ACC112 (cell line): ENCODE results near the gene TRPM2.

ENCODE experiments used
- H2AFZ ChIP-seq: fragments of 200-600 bp; sonication (generic); one replicate; pipeline ENCODE4 v1.6.0; 2017; ENCODE audit warnings: antibody characterized with exemption, low read length; ENCODE audit not compliant: unreplicated experiment
- H3K27ac ChIP-seq: fragments of 200-600 bp; sonication (generic); 2 replicates; pipeline ENCODE4 v1.5.1; 2014; ENCODE audit warnings: low read depth, mild to moderate bottlenecking, antibody characterized with exemption, low read length, moderate library complexity
- H3K27me3 ChIP-seq: fragments of 200-600 bp; sonication (generic); 2 replicates; pipeline ENCODE4 v1.6.1; 2014; ENCODE audit warnings: mild to moderate bottlenecking, antibody characterized with exemption, low read length, moderate library complexity, mixed read lengths; ENCODE audit not compliant: insufficient read depth
- H3K36me3 ChIP-seq: fragments of 200-600 bp; sonication (generic); 2 replicates; pipeline ENCODE4 v1.6.1; 2016; ENCODE audit warnings: mild to moderate bottlenecking, antibody characterized with exemption, low read length, moderate library complexity, mixed read lengths; ENCODE audit not compliant: insufficient read depth
- H3K4me1 ChIP-seq: fragments of 200-600 bp; sonication (generic); one replicate; pipeline ENCODE4 v1.6.1; 2016; ENCODE audit warnings: low read length, mixed read lengths; ENCODE audit not compliant: insufficient read depth, unreplicated experiment, control insufficient read depth
- H3K4me3 ChIP-seq: fragments of 200-600 bp; sonication (generic); 2 replicates; pipeline ENCODE4 v1.5.1; 2014; ENCODE audit warnings: mild to moderate bottlenecking, low read depth, low read length
- H3K79me2 ChIP-seq: fragments of 200-600 bp; sonication (generic); one replicate; pipeline ENCODE4 v1.6.0; 2016; ENCODE audit warnings: low read length; ENCODE audit not compliant: control insufficient read depth, unreplicated experiment, insufficient read depth

TRPM2 gene

DNA sequence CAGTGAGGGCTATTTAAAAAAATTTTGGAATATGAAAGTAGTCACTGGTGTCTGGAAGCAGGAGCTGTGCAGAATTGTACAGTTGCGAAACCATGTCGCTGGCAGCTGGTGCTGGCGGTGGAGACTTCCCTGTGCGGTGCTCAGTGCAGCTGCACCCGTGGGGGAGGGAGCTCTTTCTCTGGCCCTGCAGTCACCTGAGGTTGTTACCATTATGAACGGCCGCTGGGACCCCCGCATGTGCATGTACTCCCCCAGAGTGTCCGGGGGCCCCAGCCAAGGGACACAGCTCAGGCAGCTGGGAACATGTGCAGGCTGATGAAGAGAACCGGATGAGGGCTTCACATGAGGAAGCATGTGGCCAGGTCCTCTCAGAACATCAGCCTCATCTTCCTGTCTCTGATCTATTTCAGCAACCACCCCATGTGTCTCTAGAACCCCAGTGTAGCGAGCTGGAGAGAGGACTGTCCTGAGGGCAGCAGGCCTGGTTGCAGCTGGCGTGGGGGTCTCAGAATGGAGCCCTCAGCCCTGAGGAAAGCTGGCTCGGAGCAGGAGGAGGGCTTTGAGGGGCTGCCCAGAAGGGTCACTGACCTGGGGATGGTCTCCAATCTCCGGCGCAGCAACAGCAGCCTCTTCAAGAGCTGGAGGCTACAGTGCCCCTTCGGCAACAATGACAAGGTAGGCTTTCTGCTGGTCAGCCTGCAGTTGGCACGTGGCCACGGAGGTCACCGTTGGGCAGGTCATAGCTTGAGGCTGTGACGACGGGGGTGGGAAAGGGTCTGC, at the start of gene TRPM2:
Gene TRPM2 (plus strand): TSS at position 431 of the 780 bp plus-strand sequence. CDS start 80 bp downstream, at position 511.
- Histone ChIP-seq H3K27ac (no peak within 1 kb of the TSS), H3K4me3 (no peak within 1 kb of the TSS), H3K27me3 (peaks cover 55% of the 10 kb centered on the region), H3K36me3 (no peaks in the 10 kb centered on the region), H2AFZ (no peak within 1 kb of the TSS), H3K4me1 (no peaks in the 10 kb centered on the region), H3K79me2 (no peaks in the 10 kb centered on the region)

DNA sequence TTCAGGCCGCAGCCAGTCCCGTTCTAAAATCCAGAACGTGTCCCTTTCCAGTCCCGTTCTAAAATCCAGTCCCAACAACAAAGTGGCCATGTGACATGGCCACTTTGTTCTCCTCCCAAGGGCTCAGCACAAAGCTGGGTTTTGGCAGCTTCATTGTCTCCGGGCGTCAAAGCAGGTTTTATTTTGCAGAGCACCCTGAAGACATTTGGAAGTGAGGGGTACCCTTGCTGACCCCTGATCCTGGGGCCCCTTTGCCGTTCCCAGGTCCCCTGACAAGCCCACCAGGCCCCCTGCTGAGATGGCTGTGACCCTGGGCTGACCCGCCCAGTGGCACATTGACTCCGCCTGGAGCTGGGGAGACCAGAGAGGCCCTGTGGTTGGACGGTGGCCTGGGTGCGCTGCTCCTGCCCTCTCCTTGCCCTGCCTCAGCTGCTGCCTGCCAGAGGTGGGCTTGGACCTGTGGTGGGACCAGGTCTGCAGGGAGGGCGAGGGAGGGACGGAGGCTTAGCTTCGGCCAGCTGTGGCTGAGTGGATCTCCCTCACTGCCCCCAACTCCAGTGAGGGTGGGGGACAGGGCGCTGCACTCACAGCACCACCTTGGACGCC, 49.3 kb upstream of the TRPM2 start:
- Histone ChIP-seq H3K4me3 (no peak overlapping the region), H2AFZ (no peak overlapping the region), H3K4me1 (peaks cover 3% of the 10 kb centered on the region), H3K79me2 (peaks cover 49% of the 10 kb centered on the region), H3K36me3 (no peaks in the 10 kb centered on the region), H3K27ac (no peak overlapping the region), H3K27me3 (no peaks in the 10 kb centered on the region)

DNA sequence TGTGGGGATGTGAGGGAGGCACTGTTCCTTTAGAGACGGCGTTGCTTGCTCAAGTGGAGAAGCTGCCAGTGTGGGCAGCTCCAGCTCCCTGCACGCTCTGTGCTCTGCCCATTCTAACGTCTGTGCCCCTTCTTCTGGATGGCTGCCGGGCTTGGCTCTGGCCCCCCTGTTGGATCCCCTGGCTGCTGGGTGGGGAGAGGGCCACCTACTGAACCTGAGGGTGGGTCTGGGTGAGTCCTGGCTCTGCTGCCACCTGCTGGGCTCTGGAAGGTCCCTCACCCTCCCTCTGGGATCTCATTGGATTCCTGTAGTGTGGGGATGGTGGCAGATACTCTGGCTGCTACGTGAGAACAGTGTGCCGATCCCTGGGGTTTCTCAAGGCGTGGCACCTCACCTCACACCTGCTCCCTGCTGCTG, 48.5 kb upstream of the TRPM2 start:
- H3K79me2 ChIP-seq, result peaks cover 49% of the 10 kb centered on the region
- H2AFZ ChIP-seq, result no peak overlapping the region
- H3K36me3 ChIP-seq, result no peaks in the 10 kb centered on the region

DNA sequence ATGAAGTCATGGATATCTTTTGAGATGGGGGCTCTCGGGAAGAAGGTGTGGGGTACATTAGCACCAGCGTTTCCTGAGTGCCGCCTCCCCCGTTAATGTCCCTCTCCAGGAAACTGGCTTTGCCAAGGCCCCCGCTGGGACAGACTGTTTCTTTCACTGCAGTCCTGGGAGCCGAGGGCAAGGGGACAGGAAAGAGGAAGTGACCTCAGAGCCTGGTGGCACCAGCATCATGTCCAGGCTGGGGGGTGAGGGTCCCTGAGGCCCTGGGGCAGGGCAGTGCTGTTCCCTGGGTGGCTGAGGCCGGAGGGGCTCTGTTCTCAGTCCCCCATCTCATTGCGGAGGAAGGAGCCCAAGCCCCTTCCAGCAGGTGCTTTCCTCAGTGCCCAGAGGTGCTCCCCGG, 47.7 kb upstream of the TRPM2 start:
- Histone ChIP-seq H3K4me3 (no peak overlapping the region), H3K36me3 (no peaks in the 10 kb centered on the region), H2AFZ (no peak overlapping the region), H3K4me1 (no peaks in the 10 kb centered on the region), H3K27me3 (no peaks in the 10 kb centered on the region), H3K79me2 (peaks cover 45% of the 10 kb centered on the region), H3K27ac (no peak overlapping the region)

More for the DNA sequence above, 48.5 kb upstream of the TRPM2 start:
- no peaks in the 10 kb centered on the region for H3K27me3 ChIP-seq
- no peak overlapping the region for H3K4me3 ChIP-seq
- H3K4me1 ChIP-seq, result no peaks in the 10 kb centered on the region
- H3K27ac ChIP-seq, result no peak overlapping the region

DNA sequence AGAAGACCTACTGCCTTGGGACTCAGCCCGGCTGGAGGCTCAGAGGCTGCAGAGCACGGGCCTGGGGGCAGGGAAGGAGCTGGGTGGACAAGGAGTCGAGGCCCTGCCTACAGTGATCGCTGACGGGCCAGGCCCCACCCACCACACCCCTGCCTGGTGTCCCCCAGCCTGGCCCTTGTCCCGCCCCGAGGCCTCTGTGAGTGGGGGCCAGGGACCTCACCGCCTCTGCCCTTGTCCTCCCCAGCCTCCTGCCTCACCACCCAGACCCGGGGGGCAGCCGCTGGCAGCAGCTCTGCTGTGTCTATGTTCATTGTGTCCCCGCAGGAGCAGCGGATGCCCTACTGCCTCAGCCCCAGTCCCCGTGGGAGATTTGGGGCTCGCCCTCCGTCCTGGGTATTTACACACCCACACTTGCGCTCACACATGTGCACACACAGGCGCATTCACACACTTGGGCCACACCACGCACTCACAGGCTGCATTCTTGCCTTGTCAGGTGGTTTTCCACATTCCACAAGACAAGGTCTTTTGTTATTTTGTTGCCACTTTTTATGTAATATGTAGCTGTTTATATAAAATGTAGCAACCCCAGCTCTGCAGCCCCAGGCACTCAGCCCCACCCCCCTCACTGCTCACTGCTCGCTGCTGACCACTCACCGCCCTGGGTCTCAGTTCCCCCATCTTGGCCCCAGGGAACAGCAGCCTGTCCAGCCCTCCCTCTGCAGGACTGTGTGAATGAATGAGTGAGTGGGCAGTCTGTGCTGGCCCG, 46.3 kb upstream of the TRPM2 start:
- Histone ChIP-seq H3K27me3 (no peaks in the 10 kb centered on the region), H3K4me3 (no peak overlapping the region), H3K36me3 (peaks cover 3% of the 10 kb centered on the region; the same call in 1 of the 2 replicates), H3K79me2 (peaks cover 31% of the 10 kb centered on the region), H3K27ac (no peak overlapping the region), H2AFZ (no peak overlapping the region), H3K4me1 (no peaks in the 10 kb centered on the region)

DNA sequence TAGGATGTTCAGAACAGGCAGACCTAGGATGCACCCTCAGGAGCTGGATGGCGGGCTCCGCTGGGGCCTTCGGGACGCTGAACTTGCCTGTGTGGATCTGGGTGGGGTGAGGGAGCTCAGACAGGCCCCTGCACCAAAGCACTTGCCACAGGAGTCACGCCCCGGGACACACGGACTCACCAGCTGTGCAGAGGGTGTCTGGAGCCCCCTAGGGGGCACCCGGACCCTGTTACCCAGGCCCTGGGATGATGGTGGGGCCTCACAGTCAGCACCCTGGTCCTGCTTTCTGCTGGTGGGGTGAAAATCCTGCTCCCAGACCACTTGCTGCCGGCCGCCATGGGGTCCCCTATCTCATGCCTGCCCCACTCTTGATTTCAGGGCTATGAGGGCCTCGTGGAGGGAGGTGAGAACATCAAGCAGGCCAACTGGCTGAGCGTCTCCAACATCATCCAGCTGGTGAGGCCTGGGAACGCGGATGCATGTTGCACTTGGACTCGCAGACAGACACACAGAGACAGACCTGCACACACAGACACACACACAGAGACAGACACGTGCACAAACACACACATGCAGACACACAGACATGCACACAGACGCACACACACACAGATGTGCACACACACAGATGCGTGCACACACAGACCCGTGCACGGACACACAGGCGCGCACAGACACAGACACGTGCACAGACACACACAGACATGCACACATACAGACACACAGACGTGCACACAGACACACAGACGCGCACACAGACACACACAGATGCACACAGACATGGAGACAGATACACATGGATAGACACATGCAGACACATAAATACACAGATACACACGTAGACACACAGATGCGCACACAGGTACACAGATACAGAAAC, 42.6 kb upstream of the TRPM2 start:
- Histone ChIP-seq H3K79me2 (peaks cover under 1% of the 10 kb centered on the region), H2AFZ (no peak overlapping the region), H3K4me1 (no peaks in the 10 kb centered on the region), H3K27ac (no peak overlapping the region), H3K4me3 (no peak overlapping the region), H3K36me3 (peaks cover 5% of the 10 kb centered on the region; the same call in 1 of the 2 replicates), H3K27me3 (no peaks in the 10 kb centered on the region)

DNA sequence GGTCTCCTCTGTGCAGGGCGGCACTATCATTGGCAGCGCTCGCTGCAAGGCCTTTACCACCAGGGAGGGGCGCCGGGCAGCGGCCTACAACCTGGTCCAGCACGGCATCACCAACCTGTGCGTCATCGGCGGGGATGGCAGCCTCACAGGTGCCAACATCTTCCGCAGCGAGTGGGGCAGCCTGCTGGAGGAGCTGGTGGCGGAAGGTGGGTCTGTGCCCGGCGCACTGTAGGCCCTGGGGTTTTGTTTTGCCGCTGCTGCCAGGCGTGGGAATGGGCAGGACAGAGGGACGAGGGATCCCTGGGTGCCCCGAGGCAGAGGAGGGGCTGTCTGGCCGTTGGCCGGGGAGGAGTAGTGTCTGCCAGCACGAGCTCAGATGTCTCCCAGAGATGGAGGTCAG, 41.3 kb upstream of the TRPM2 start:
- Histone ChIP-seq H3K27ac (no peak overlapping the region), H3K27me3 (no peaks in the 10 kb centered on the region), H3K4me1 (no peaks in the 10 kb centered on the region), H3K79me2 (no peaks in the 10 kb centered on the region), H3K36me3 (peaks cover 5% of the 10 kb centered on the region; the same call in 1 of the 2 replicates), H3K4me3 (no peak overlapping the region), H2AFZ (no peak overlapping the region)

DNA sequence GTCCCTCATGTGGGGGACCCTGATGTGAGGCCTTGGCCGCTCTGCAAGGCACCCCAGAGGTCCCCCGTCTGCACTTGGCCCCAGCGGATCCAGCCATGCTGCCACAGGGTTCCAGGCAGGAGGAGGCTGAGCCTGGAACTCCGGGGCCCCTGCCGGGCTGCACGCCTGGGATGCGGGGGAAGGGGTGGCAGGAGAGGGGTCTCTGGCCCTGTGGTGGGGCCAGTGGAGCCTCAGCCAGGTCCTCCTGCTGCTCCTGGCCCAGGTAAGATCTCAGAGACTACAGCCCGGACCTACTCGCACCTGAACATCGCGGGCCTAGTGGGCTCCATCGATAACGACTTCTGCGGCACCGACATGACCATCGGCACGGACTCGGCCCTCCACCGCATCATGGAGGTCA, 40.7 kb upstream of the TRPM2 start:
- Histone ChIP-seq H3K79me2 (no peaks in the 10 kb centered on the region), H3K27me3 (no peaks in the 10 kb centered on the region), H3K4me1 (no peaks in the 10 kb centered on the region), H3K27ac (no peak overlapping the region), H2AFZ (no peak overlapping the region), H3K36me3 (peaks cover 5% of the 10 kb centered on the region; the same call in 1 of the 2 replicates), H3K4me3 (no peak overlapping the region)

DNA sequence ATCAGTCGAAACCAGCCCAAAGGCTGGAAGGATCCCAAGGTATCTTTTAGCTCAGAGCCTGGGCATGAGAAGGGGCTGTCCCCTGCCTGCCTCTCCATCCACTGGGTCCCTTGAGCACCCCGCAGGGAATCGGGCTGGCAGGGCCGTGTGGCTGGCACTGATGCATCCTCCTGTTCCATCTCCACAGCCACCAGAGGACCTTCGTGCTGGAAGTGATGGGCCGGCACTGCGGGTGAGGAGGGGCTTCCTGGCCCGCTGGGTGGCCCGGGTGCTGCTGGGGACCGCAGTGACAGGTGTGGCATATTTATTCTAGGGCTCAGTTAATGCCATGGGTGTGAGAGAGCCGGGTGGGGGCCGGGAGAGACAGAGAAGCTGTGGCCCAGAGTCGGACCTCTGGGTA, 40.0 kb upstream of the TRPM2 start:
- H2AFZ ChIP-seq, result no peak overlapping the region
- H3K4me3 ChIP-seq, result no peak overlapping the region
- H3K27me3 ChIP-seq, result no peaks in the 10 kb centered on the region
- no peak overlapping the region for H3K27ac ChIP-seq
- H3K79me2 ChIP-seq, result no peaks in the 10 kb centered on the region
- peaks cover 5% of the 10 kb centered on the region; the same call in 1 of the 2 replicates for H3K36me3 ChIP-seq
- H3K4me1 ChIP-seq, result no peaks in the 10 kb centered on the region

DNA sequence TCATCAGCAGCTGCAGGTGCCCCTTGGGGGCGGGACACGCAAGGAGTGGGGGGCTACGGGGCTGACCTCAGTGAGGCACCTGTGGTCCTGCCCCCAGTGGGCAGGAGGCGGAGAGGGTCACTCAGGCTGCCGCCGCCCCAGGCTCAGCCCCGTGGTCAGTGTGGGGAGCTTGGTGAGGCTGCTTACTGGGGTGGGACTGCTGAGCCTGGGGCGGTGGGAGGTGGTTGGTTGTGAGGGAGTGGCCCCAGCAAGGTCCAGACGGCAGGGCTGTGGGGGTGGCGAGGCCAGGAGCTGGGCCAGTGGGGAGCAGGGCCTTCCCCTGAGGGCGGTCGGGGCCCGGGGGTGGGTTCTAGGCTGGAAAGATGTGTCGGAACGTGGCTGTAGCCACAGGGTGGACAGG, 39.3 kb upstream of the TRPM2 start:
- Histone ChIP-seq H2AFZ (no peak overlapping the region), H3K27ac (no peak overlapping the region), H3K4me3 (no peak overlapping the region), H3K4me1 (no peaks in the 10 kb centered on the region), H3K79me2 (no peaks in the 10 kb centered on the region), H3K36me3 (peaks cover 5% of the 10 kb centered on the region; the same call in 1 of the 2 replicates), H3K27me3 (no peaks in the 10 kb centered on the region)
